ENCODE data around the gene PRODH. TPM values are rescaled to one million over a fixed set of nuclear protein-coding genes. Genes with fewer than 3 reads are reported as not detected.
A peak's percentile ranks its signal among the peaks of the same experiment; 100 is the strongest.
"Not testable (repeated sequence)": the region's sequence is repeated elsewhere in the genome, so short reads cannot be mapped to it uniquely, and the experiment has no call there.

Gene PRODH
- polyA plus RNA-seq, 3 donors: 14.7 to 25.2 (median 23.1) TPM

DNA sequence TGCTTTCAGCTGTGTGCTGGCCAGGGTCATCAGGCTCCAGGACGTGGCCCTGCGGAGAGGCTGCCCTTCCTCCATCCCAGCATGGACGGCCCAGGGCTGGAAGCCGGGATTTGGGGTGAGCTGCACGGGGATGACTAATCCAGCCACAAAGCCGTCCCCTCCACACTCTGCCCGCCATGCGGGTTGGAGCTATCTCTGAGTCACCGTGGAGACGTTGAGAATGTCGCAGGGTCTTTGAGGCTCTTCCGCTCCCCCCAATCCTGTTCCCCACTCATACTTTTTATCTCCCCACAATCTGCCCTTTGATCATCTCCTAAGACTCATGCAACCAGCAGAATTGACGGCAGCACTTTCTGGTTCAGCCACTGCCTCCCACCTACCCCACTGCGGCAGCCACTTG is 22.6 kb upstream of the PRODH start:
- DNase-seq (ENCODE audit: extremely low read depth in 1 of 11, low read depth in 9 of 11, low spot score in 4 of 11): not testable (repeated sequence)

DNA sequence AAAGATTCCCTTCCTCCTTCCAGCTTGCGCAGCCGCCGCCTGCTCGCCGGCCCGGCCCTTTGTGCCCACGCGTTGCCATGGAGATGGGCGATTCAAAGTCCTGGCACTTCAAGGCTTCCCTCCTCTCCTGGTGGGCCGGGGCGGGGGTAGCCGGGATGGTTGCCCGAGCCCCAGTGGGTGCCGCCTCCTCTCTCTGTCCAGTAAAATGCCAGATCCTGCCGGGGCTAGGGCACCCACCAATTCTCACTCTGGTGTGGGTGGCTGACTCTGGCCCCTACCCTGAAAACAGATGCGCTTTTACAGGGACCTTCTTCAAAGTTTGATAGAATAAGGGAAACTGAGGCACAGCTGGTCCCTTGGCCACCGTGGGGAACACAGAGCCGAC is 22.2 kb upstream of the PRODH start:
- not testable (repeated sequence) for DNase-seq (ENCODE audit: extremely low read depth in 1 of 11, low read depth in 9 of 11, low spot score in 4 of 11)

DNA sequence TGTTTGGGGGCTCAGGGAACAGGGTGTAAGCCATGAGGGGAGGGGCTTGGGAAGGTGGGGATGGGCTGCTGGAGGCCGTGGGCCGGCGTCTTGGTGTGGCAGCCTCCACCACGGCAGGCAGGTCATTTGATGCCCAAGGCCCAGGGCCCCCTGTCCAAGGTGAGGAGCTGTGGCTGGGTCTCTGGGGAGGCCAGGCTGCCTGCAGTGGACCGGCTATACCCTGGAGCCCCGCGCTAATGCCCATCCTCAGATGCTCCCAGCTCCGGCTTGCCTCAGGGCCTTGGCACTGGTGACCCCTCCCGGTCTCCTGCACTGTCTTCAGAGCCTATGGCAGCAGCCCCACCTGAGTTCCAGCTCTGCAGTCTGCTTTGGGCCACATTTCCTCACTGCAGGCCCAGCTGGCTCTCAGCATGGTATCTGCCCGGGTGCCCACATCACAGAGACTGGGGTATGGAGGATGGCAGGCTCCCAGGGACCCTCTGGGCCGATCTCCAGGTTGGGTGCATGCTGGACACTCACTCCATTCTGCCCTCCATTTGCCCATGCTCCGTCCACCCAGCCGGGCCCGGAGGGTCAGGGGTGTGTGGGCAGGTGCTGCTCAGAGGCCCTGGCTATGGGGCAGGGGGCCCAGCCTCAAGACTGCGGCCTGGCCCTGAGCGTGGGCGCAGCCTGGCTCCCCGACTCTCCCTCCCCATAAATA is 21.7 kb upstream of the PRODH start:
- DNase-seq (ENCODE audit: extremely low read depth in 1 of 11, low read depth in 9 of 11, low spot score in 4 of 11): not testable (repeated sequence)

DNA sequence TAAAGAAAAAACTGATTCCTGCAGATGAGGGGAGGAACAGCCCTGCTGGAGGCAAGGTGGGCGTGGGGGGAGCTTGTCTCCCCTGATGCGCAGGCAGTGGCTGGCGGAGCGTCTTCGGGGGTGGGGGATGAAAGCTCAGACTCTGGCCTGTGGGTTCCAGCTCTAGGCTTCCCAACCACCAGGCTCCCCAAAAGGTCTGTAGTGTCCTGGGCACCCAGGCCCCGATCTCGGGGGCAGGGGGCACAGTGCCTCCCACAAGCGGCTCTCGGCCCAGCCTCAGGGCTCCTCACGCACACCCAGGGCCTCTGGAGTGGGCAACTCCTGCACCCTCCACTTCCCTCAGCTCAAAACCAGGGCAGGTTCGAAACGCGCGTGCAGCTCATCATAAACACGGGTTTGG is 20.9 kb upstream of the PRODH start:
- DNase-seq (ENCODE audit: extremely low read depth in 1 of 11, low read depth in 9 of 11, low spot score in 4 of 11): not testable (repeated sequence)

DNA sequence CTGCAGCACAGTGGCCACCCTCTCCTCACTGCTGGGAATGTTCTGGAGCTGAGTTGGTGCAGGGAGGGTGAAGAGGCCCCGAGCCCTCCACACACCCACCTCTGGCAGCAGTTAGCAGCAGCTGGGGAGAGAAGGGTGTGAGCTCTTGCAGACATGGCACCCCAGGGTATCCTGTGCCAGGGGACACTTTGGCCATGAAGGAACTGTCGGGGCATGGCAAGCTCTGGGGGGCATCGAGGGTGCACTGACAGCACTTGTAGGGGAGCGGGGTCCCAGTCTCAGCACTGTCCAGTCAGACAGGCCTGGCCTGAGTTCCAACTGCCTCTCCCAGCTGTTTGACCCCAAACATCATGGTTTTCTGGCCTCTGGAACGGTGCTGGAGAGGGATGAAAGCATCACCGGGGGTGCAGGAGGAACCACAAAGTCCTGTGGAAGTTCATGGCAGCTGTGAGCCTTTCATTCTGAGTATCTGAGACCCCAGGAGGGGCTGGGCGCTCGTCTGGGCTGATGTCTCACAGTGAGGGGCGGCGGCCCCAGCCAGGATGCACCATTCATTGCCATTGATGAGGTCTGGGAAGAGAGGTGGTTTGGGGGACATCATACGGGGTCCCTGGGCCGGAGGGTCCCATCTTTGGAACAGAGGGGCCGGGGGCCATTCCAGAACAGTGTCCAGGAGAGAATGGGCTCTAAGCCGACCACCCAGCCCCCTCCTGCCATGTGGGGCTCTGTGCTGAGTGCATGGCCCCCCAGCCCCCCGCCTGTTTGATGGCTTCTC is 20.2 kb upstream of the PRODH start:
- DNase-seq (ENCODE audit: extremely low read depth in 1 of 11, low read depth in 9 of 11, low spot score in 4 of 11): not testable (repeated sequence)

DNA sequence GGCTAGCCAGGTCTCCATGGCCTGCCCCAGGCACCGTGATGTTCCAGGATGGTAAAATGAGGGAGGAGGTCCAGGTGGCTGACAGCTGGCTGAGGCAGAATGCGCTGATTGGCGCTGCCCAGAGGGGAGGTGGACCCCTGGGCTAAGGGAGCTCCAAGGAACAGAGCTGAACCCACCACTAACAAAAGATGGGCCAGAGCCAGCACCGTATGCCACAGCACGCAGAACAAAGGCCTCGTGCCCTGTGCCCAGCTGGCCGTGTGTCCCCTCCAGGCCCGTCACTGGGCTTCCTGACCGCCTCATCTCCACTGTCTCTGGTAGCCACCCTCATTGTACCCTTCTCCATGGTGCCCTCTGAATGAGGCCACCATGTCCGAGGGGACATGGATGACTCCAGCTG is 19.6 kb upstream of the PRODH start:
- no peak for DNase-seq (ENCODE audit: extremely low read depth in 1 of 11, low read depth in 9 of 11, low spot score in 4 of 11)

DNA sequence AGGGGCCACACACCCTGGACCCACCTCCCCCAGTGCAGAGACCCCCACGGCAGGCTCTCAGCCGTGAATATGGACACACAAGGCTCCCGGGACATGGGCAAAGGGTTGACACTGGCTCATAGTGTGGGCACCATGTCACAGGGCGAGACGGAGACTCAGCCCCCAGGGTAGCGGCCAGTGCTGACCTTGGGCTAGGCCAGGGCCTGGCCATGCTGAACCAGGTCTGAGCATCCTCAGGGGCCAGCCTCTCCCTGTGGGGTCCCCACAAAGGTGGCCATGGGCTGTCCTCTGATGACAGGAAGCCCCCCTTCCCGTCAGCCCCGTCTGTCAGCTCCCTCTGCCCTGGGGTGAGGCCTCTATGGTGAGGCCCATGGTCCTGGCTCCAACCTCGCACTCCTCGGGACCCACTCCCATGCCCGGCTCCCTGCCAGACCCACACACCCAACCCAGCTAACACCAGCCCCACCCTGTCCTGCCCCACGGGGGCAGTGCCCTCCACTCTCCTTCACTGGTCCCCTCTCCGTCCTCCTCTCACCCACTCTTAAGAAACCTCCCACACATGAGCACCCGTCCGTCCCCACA is 19.0 kb upstream of the PRODH start:
- DNase-seq (ENCODE audit: extremely low read depth in 1 of 11, low read depth in 9 of 11, low spot score in 4 of 11): no peak

DNA sequence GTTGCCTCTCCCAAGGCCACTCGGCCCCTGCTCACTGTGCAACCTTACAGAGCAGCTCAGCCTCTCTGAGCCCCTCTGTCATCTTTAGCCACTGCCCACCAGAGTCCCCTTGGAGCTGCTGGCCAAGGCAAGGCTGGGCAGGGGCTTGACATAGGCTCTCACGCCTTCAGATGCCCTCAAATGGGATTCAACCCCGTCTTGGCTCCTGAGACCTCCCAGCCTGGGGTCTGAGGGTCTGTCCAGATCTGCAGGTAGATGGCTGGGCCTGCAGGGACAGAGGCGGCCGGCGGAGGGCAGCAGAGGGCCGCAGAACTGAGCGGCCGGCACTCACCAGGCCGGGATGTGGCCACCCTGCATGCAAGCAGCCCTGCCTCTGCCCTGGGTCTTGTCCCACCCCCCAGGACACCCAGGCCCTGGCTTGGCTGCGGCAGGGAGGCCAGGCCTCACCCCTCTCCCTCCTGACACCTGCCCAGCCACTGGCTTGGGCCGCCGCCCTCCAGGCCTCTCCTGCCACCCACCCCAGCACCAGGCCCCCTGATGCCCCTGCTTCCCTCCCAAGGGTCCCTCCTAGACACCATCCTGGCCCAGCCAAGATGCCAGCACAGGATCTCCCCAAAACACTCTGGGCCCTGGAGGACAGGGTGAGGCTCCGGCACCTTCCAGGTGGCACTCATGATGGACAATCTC is 18.4 kb upstream of the PRODH start:
- peak in 5 of 11 donors; percentile 15 to 42 (median 29) for DNase-seq (ENCODE audit: extremely low read depth in 1 of 11, low read depth in 9 of 11, low spot score in 4 of 11)

DNA sequence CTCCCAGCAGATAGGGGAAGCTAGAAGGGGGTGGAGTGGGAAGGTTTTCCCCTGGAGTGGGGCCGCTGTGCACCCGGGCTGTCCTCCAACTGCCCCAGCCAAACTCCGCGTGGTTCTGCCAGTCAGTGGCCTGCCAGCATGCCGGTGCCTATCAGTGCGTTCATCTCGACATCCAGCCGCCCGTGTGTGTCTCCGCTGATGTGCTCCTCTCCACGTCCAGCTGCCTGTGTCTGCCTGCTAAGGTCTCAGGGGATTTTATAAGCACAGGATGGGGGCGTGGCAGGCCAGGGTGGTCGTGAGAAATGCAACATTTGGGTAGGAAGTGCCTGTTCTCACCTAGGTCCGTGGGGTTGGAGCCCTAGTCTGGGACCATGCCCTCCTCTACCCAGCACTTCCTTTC is 17.0 kb upstream of the PRODH start:
- DNase-seq (ENCODE audit: extremely low read depth in 1 of 11, low read depth in 9 of 11, low spot score in 4 of 11): not testable (repeated sequence)

DNA sequence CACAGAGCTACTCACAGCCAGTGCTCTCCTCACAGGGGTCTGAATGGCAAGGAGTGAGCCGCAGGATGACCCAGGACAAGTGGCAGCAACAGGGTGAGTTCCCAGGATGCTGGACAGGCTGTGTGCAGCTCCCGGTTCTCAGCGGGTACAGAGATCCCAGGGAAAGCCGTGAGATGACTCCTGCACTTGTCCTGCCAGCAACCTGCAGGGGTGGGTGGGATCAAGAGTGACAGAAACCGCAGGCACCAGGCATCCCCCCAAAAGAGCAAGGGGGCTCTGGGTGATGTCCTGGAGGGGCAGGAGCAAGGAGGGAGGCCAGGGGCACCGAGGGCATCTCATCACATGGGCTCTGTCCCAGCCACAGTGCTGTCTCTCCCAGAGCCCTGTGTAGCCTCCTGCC is 15.9 kb upstream of the PRODH start:
- DNase-seq (ENCODE audit: extremely low read depth in 1 of 11, low read depth in 9 of 11, low spot score in 4 of 11): no peak

DNA sequence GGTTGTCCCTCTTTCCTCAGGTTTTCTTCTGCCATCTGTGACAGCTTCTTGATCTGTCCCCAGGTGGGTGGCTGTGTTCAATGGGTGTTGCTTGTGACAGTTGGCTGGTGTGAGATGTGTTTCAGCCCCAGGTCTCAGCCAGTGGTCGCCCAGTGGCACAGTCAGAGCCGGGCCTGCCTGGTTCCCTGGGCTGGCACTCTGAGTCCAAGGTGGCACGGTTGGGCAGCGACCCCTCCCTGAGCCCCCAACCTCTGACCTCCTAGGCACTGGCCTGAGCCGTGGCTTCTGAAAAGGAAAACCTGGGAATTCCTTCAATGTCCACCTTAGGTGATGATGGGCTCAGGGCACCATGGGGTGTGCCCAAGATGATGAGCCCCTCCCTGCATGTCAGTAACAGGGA is 14.0 kb upstream of the PRODH start:
- DNase-seq (ENCODE audit: extremely low read depth in 1 of 11, low read depth in 9 of 11, low spot score in 4 of 11): no peak

DNA sequence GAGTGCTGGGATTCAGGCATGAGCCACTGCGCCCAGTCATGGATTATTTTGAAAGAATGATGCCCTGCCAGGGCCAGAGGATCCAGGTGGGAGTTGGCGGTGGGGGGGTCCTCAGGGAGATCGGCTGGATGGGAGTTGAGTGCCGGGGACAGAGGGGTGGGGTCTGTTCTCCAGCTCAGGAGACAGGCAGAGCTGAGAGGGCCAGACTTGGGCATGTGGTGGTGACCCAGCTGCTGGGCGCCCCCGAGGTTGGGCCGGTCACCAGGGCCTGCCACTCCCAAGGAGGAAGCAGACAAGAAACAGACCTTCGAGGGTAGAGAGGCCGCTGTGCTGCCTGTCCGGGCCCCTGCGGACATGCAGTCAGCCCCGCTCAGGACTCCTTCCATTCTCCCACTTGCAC is 11.8 kb upstream of the PRODH start:
- DNase-seq (ENCODE audit: extremely low read depth in 1 of 11, low read depth in 9 of 11, low spot score in 4 of 11): no peak

DNA sequence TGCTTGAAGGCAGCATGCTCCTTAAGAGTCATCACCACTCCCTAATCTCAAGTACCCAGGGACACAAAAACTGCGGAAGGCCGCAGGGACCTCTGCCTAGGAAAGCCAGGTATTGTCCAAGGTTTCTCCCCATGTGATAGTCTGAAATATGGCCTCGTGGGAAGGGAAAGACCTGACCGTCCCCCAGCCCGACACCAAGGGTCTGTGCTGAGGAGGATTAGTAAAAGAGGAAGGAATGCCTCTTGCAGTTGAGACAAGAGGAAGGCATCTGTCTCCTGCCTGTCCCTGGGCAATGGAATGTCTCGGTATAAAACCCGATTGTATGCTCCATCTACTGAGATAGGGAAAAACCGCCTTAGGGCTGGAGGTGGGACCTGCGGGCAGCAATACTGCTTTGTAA is 11.0 kb upstream of the PRODH start:
- DNase-seq (ENCODE audit: extremely low read depth in 1 of 11, low read depth in 9 of 11, low spot score in 4 of 11): not testable (repeated sequence)

DNA sequence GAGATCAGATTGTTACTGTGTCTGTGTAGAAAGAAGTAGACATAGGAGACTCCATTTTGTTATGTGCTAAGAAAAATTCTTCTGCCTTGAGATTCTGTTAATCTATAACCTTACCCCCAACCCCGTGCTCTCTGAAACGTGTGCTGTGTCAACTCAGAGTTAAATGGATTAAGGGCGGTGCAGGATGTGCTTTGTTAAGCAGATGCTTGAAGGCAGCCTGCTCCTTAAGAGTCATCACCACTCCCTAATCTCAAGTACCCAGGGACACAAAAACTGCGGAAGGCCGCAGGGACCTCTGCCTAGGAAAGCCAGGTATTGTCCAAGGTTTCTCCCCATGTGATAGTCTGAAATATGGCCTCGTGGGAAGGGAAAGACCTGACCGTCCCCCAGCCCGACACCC is 2.6 kb upstream of the PRODH start:
- not testable (repeated sequence) for DNase-seq (ENCODE audit: extremely low read depth in 1 of 11, low read depth in 9 of 11, low spot score in 4 of 11)

DNA sequence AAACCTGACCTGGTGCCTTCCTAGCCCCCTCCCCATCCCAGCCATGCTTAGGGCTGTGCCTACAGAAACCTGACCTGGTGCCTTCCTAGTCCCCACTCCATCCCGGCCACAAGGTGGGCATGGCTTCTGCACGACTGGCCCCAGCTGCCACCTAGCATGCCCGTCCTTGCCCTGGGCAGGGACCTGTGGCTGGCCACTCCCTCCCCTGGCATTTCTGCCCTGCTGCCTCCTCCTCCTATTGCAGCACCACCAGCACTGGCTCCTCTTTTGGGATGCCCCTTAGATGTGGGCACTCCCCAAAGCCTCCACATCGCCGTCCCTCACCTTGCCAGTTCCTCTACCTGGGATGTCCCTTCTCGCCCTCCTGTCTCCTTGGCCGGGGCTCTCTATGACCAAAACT is 1.4 kb downstream of the PRODH start:
- DNase-seq (ENCODE audit: extremely low read depth in 1 of 11, low read depth in 9 of 11, low spot score in 4 of 11): not testable (repeated sequence)

DNA sequence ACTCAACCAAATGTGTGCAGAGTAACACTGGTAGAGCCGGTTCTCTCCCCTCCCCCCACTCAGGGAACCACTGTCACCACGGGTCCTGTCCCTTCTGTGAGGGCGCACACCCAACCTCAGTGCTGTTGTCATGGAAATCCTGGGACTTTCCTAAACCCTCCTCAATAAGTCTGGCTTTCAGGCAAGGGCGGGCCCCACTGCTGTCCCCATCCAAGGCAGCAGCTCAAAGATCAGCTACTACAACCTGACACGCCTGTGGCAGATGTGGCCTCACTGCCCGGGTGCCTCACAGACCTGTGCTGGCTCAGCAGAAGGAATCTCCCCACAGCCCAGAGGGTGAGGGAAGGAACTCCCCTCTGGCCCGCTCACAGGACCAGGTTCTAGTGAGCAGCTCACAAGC is 2.2 kb downstream of the PRODH start:
- no peak for DNase-seq (ENCODE audit: extremely low read depth in 1 of 11, low read depth in 9 of 11, low spot score in 4 of 11)

DNA sequence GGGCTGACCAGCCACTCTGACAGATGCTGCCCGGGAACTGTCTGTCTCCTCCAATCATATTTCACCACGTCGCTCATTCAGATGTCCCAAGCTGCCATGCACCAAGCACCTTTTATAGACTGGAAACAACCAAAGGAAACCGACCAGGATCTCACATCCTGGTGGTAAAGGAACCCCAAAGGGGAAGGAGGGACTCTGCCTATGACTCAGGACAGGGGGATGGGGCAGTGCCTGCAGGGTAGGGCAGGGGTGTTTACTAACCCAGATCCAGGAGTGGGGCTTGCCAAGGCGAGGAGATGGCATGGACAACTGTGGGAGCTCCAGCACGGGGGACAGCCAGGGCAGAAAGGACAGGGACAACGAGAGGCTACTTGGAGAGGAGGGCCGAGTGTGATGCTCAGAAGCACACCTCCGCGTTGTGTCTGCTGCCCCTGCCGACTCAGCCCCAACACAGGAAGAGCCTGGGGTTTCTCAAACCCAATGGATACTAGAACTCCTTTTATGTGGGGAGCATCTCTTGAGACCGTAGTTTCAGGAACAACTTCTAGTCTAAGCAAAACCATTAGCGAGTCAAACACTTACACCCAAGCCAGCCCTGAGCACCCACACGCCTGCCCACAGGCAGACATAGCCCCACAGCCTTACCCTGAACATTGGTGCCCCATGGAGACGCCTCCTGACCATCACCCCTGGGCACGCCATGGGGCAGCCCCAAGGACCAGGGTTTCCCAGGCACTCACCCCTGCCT is 4.0 kb downstream of the PRODH start:
- DNase-seq (ENCODE audit: extremely low read depth in 1 of 11, low read depth in 9 of 11, low spot score in 4 of 11): no peak

DNA sequence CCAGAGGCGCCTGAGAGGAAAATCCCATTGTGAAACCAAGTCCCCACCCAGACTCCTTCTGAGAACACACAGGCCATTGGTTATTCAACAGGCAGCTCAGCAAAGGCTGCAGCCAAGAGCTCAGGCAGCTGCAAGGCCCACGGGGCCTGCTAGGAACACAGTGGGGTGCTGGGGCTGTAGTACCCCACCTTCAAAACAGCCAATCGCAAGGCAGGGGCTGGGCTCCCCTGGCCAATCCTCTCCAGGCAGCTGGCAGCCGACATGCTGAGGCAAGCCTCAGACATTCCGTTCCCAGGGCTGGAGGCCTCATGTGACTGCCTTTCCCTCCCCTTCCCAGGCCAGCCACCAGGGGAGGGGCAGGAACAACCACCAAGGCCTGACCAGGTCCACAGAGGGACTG is 6.6 kb downstream of the PRODH start:
- no peak for DNase-seq (ENCODE audit: extremely low read depth in 1 of 11, low read depth in 9 of 11, low spot score in 4 of 11)

DNA sequence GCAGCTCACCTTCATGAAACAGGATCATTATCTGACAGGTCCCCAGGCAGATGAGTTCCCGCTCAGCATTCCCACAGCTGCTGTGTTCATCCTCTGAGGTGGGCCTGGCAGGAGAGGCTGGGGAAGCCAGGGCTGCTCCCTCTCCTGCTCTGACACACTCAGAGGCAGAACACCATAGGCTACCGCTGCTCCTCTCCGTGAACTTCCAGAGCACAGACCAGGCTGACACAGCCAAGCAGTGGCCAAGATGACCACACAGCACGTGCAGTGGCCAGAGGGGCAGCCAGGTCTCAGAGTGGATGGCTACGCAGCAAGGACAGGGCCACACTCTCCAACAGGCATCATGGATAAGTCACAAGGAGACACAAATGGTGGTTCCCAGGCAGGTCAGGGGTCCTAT is 8.5 kb downstream of the PRODH start:
- no peak for DNase-seq (ENCODE audit: extremely low read depth in 1 of 11, low read depth in 9 of 11, low spot score in 4 of 11)

Measured in renal cortex interstitium (tissue), 11 donors.